HepG2 (cell line): ENCODE data around the gene TBC1D10B. TPM values are rescaled to one million over a fixed set of nuclear protein-coding genes. Genes with fewer than 3 reads are reported as not detected.

Experiments used
- polyA plus RNA-seq, 8 experiments: library from polyadenylated mRNA; depleted of rRNA in 3 of 8; stranded (reverse) in 7 of 8; unstranded in 1 of 8; fragments of >200 nt; fragmentation: Illumina TruSeq in 4 of 8; extraction: Trizol in 4 of 8; gene quantifications; 2 replicates each; pipeline versions ENCODE4 v1.2.1 to v1.2.3, GENCODE V29; 2011 to 2016; ENCODE audit warnings: low read depth in 4 of 8, missing spikeins in 1 of 8, mixed read lengths in 1 of 8; ENCODE audit not compliant: insufficient read depth in 1 of 8
- small RNA-seq, 3 experiments: library from RNA; depleted of rRNA; stranded (forward); fragments of <200 nt; gene quantifications; one replicate each; pipeline ENCODE3, GENCODE V24; 2012; ENCODE audit warnings: low read depth in 2 of 3, low replicate concordance in 1 of 3; ENCODE audit not compliant: insufficient read length in 3 of 3, insufficient read depth in 2 of 3
- total RNA-seq, 5 experiments: library from RNA; depleted of rRNA; stranded (reverse); fragments of >200 nt; fragmentation: Illumina TruSeq; extraction: Trizol; gene quantifications; 2 replicates each; pipeline ENCODE4 v1.2.3, GENCODE V29; 2016; ENCODE audit warnings: low read depth in 1 of 5

TBC1D10B gene
- total and polyA plus RNA-seq, 2 of the 13 experiments (the other 11 are each of a cell fraction or from before 2014, with no cell fraction given): 15.7 to 24.8 TPM

Small RNA genes within 50 kb of the gene (small RNA-seq; reads per million reads assigned to genes)
- 0.65 to 3.2 (median 2.9) reads per million in 3 experiments for gene RF00406

Other genes with a start within 250 kb of the TBC1D10B start
- gene MAPK3, start 247.3 kb downstream of the TBC1D10B start, total RNA-seq (2016; rRNA removed; fragmentation: Illumina TruSeq; extraction: Trizol): 27.7 and 32.5 TPM in 2 replicates
- gene MAPK3, start 247.3 kb downstream of the TBC1D10B start, polyA plus RNA-seq (2011; rRNA removed): 168 and 206 TPM in 2 replicates
- 5.4 and 6.5 TPM in 2 replicates for gene CORO1A, start 186.9 kb downstream of the TBC1D10B start, total RNA-seq (2016; rRNA removed; fragmentation: Illumina TruSeq; extraction: Trizol)
- 9.5 and 12.9 TPM in 2 replicates for gene CORO1A, start 186.9 kb downstream of the TBC1D10B start, polyA plus RNA-seq (2011; rRNA removed)
- gene BOLA2B, start 176.8 kb downstream of the TBC1D10B start, total RNA-seq (2016; rRNA removed; fragmentation: Illumina TruSeq; extraction: Trizol): 295 and 354 TPM in 2 replicates
- 63.8 and 97.0 TPM in 2 replicates for gene BOLA2B, start 176.8 kb downstream of the TBC1D10B start, polyA plus RNA-seq (2011; rRNA removed)
- 13.4 and 37.1 TPM in 2 replicates for gene SLX1A, start 176.6 kb downstream of the TBC1D10B start, total RNA-seq (2016; rRNA removed; fragmentation: Illumina TruSeq; extraction: Trizol)
- gene SLX1A, start 176.6 kb downstream of the TBC1D10B start, polyA plus RNA-seq (2011; rRNA removed): 9.1 and 12.0 TPM in 2 replicates
- gene SULT1A3, start 171.2 kb downstream of the TBC1D10B start, total RNA-seq (2016; rRNA removed; fragmentation: Illumina TruSeq; extraction: Trizol): 20.7 and 28.3 TPM in 2 replicates
- 15.4 and 21.0 TPM in 2 replicates for gene SULT1A3, start 171.2 kb downstream of the TBC1D10B start, polyA plus RNA-seq (2011; rRNA removed)
- gene NPIPB13, start 122.0 kb downstream of the TBC1D10B start, total RNA-seq (2016; rRNA removed; fragmentation: Illumina TruSeq; extraction: Trizol): 1.00 and 1.3 TPM in 2 replicates
- gene NPIPB13, start 122.0 kb downstream of the TBC1D10B start, polyA plus RNA-seq (2011; rRNA removed): 2.7 and 4.4 TPM in 2 replicates
- 54.6 and 69.9 TPM in 2 replicates for gene CD2BP2, start 15.2 kb downstream of the TBC1D10B start, total RNA-seq (2016; rRNA removed; fragmentation: Illumina TruSeq; extraction: Trizol)
- 24.9 and 27.3 TPM in 2 replicates for gene CD2BP2, start 15.2 kb downstream of the TBC1D10B start, polyA plus RNA-seq (2011; rRNA removed)
- not detected in 2 replicates for gene MYL11, start 4.3 kb upstream of the TBC1D10B start, total RNA-seq (2016; rRNA removed; fragmentation: Illumina TruSeq; extraction: Trizol)
- gene MYL11, start 4.3 kb upstream of the TBC1D10B start, polyA plus RNA-seq (2011; rRNA removed): not detected in 2 replicates
- gene SEPTIN1, start 12.1 kb upstream of the TBC1D10B start, total RNA-seq (2016; rRNA removed; fragmentation: Illumina TruSeq; extraction: Trizol): 0.18 and 0.27 TPM in 2 replicates
- 0.67 and 0.94 TPM in 2 replicates for gene SEPTIN1, start 12.1 kb upstream of the TBC1D10B start, polyA plus RNA-seq (2011; rRNA removed)
- 10.9 and 12.3 TPM in 2 replicates for gene ZNF48, start 24.9 kb upstream of the TBC1D10B start, total RNA-seq (2016; rRNA removed; fragmentation: Illumina TruSeq; extraction: Trizol)
- gene ZNF48, start 24.9 kb upstream of the TBC1D10B start, polyA plus RNA-seq (2011; rRNA removed): 9.9 and 11.7 TPM in 2 replicates
- 10.9 and 11.8 TPM in 2 replicates for gene ZNF771, start 37.1 kb upstream of the TBC1D10B start, total RNA-seq (2016; rRNA removed; fragmentation: Illumina TruSeq; extraction: Trizol)
- 5.0 and 5.4 TPM in 2 replicates for gene ZNF771, start 37.1 kb upstream of the TBC1D10B start, polyA plus RNA-seq (2011; rRNA removed)
- gene DCTPP1, start 59.5 kb upstream of the TBC1D10B start, total RNA-seq (2016; rRNA removed; fragmentation: Illumina TruSeq; extraction: Trizol): 74.4 and 105 TPM in 2 replicates
- gene DCTPP1, start 59.5 kb upstream of the TBC1D10B start, polyA plus RNA-seq (2011; rRNA removed): 52.9 and 54.8 TPM in 2 replicates
- gene SEPHS2, start 75.4 kb upstream of the TBC1D10B start, total RNA-seq (2016; rRNA removed; fragmentation: Illumina TruSeq; extraction: Trizol): 20.7 and 56.3 TPM in 2 replicates
- 127 and 128 TPM in 2 replicates for gene SEPHS2, start 75.4 kb upstream of the TBC1D10B start, polyA plus RNA-seq (2011; rRNA removed)
- 0.51 and 0.86 TPM in 2 replicates for gene ITGAL, start 102.2 kb upstream of the TBC1D10B start, total RNA-seq (2016; rRNA removed; fragmentation: Illumina TruSeq; extraction: Trizol)
- gene ITGAL, start 102.2 kb upstream of the TBC1D10B start, polyA plus RNA-seq (2011; rRNA removed): 1.2 TPM in 2 replicates
- gene ZNF768, start 156.1 kb upstream of the TBC1D10B start, total RNA-seq (2016; rRNA removed; fragmentation: Illumina TruSeq; extraction: Trizol): 26.6 and 34.4 TPM in 2 replicates
- gene ZNF768, start 156.1 kb upstream of the TBC1D10B start, polyA plus RNA-seq (2011; rRNA removed): 26.7 and 40.0 TPM in 2 replicates
- 8.8 and 10.2 TPM in 2 replicates for gene ZNF747, start 164.4 kb upstream of the TBC1D10B start, total RNA-seq (2016; rRNA removed; fragmentation: Illumina TruSeq; extraction: Trizol)
- gene ZNF747, start 164.4 kb upstream of the TBC1D10B start, polyA plus RNA-seq (2011; rRNA removed): 7.0 and 7.2 TPM in 2 replicates
- gene ZNF764, start 187.9 kb upstream of the TBC1D10B start, total RNA-seq (2016; rRNA removed; fragmentation: Illumina TruSeq; extraction: Trizol): 7.3 and 9.1 TPM in 2 replicates
- 4.1 and 4.8 TPM in 2 replicates for gene ZNF764, start 187.9 kb upstream of the TBC1D10B start, polyA plus RNA-seq (2011; rRNA removed)
- gene ZNF688, start 201.2 kb upstream of the TBC1D10B start, total RNA-seq (2016; rRNA removed; fragmentation: Illumina TruSeq; extraction: Trizol): 5.4 and 5.8 TPM in 2 replicates
- 2.4 and 2.9 TPM in 2 replicates for gene ZNF688, start 201.2 kb upstream of the TBC1D10B start, polyA plus RNA-seq (2011; rRNA removed)
- not detected in 2 replicates for gene ZNF785, start 215.2 kb upstream of the TBC1D10B start, total RNA-seq (2016; rRNA removed; fragmentation: Illumina TruSeq; extraction: Trizol)
- 0.01 TPM in 1 of 2 replicates, not detected in the other for gene ZNF785, start 215.2 kb upstream of the TBC1D10B start, polyA plus RNA-seq (2011; rRNA removed)
- 19.5 and 22.7 TPM in 2 replicates for gene ZNF689, start 239.9 kb upstream of the TBC1D10B start, total RNA-seq (2016; rRNA removed; fragmentation: Illumina TruSeq; extraction: Trizol)
- 9.7 and 11.9 TPM in 2 replicates for gene ZNF689, start 239.9 kb upstream of the TBC1D10B start, polyA plus RNA-seq (2011; rRNA removed)